PC-3 (cell line): ENCODE measurements around the gene FAM222A.

Experiments used
- CTCF ChIP-seq: fragments of 300-600 bp; sonication (generic); conservative IDR thresholded peaks from 2 replicates; pipeline ENCODE4 v1.5.1; 2017; ENCODE audit warnings: antibody characterized with exemption, low read depth, mild to moderate bottlenecking, low read length
- EZH2 ChIP-seq: fragments of 300-600 bp; sonication (generic); IDR thresholded peaks from one replicate; pipeline ENCODE4 v1.6.1; 2017; ENCODE audit warnings: antibody characterized with exemption, mild to moderate bottlenecking, low read length; ENCODE audit not compliant: unreplicated experiment

DNA sequence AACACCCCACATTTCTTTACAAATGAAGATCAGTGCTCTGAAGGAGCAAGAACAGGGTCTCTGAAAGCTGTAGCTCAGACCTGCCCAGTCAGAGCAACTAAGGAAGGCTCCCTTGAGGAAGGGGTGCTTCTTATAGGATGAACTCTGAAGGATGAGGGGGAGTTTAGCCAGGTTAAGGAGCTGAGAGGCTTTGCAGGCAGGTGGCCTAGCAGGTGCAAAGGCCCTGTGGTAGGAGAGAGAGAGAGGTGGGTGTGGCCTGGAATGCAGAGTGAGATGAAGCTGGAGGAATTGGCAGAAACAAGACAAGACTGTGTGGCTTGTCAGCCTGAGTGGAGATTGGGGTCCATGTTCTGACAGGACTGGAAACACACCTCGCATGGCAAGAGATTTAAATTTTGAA, 20.5 kb upstream of the FAM222A start:
- TF ChIP-seq EZH2 (no peak), CTCF (no peak)
